HepG2 (cell line): ENCODE measurements around the gene NDOR1. TPM values are rescaled to one million over a fixed set of nuclear protein-coding genes. Genes with fewer than 3 reads are reported as not detected.
A peak's percentile ranks its signal among the peaks of the same experiment; 100 is the strongest.

Source experiments
- ARNT ChIP-seq: fragments of 450-650 bp; IDR thresholded peaks from 2 replicates; pipeline ENCODE4 v1.6.1; 2017
- BORCS8-MEF2B ChIP-seq: sonication (generic); formaldehyde crosslinking; IDR thresholded peaks from 2 replicates; pipeline ENCODE4 v1.8.0; 2022; ENCODE audit warnings: mild to moderate bottlenecking, missing genetic modification reagents
- CBFB ChIP-seq: sonication (generic); formaldehyde crosslinking; IDR thresholded peaks from 2 replicates; pipeline ENCODE4 v1.4.0; 2020; ENCODE audit warnings: missing genetic modification reagents
- CREBL2 ChIP-seq: sonication (generic); formaldehyde crosslinking; IDR thresholded peaks from 2 replicates; pipeline ENCODE4 v1.8.1; 2023; ENCODE audit warnings: missing genetic modification reagents, mild to moderate bottlenecking, borderline replicate concordance
- GLI4 ChIP-seq: sonication (generic); formaldehyde crosslinking; IDR thresholded peaks from 2 replicates; pipeline ENCODE4 v1.5.1; 2020; ENCODE audit warnings: missing genetic modification reagents, mild to moderate bottlenecking, moderate library complexity, borderline replicate concordance
- KDM3A ChIP-seq: IDR thresholded peaks from 2 replicates; pipeline ENCODE4 v1.6.1; 2018; ENCODE audit warnings: low read depth, missing compliant biosample characterization
- MLLT10 ChIP-seq: sonication (generic); formaldehyde crosslinking; IDR thresholded peaks from 2 replicates; pipeline ENCODE4 v1.4.0; 2020; ENCODE audit warnings: missing genetic modification reagents
- MTA3 ChIP-seq: sonication (generic); formaldehyde crosslinking; IDR thresholded peaks from 2 replicates; pipeline ENCODE4 v1.4.0; 2020; ENCODE audit warnings: missing genetic modification reagents
- NFE2 ChIP-seq: sonication (generic); formaldehyde crosslinking; IDR thresholded peaks from 2 replicates; pipeline ENCODE4 v1.4.0; 2020; ENCODE audit warnings: missing genetic modification reagents
- NONO ChIP-seq, 2 experiments: fragments of 450-650 bp in 1 of 2; sonication (generic) in 1 of 2; formaldehyde crosslinking in 1 of 2; IDR thresholded peaks in 1 of 2; conservative IDR thresholded peaks in 1 of 2; 2 replicates each; pipeline versions ENCODE4 v1.6.1 to v1.8.0; 2017 to 2022; ENCODE audit warnings: mild to moderate bottlenecking in 1 of 2, missing genetic modification reagents in 1 of 2, moderate library complexity in 1 of 2
- PPARG ChIP-seq: conservative IDR thresholded peaks from 2 replicates; pipeline ENCODE4 v1.6.1; 2016; ENCODE audit warnings: missing biosample characterization, missing genetic modification reagents
- SIN3B ChIP-seq: fragments of 150-350 bp; IDR thresholded peaks from 2 replicates; pipeline ENCODE4 v1.6.1; 2014; ENCODE audit warnings: low read length
- SNAPC5 ChIP-seq: sonication (generic); formaldehyde crosslinking; IDR thresholded peaks from 2 replicates; pipeline ENCODE4 v1.8.1; 2023; ENCODE audit warnings: mild to moderate bottlenecking, missing genetic modification reagents, borderline replicate concordance
- SNRNP70 ChIP-seq: fragments of 200-400 bp; formaldehyde crosslinking; IDR thresholded peaks from 2 replicates; pipeline ENCODE4 v1.6.1; 2017; ENCODE audit warnings: mild to moderate bottlenecking, low read depth, low read length, moderate library complexity
- STAT5B ChIP-seq: sonication (generic); formaldehyde crosslinking; IDR thresholded peaks from 2 replicates; pipeline ENCODE4 v1.4.0; 2020; ENCODE audit warnings: missing genetic modification reagents
- ZBTB33 ChIP-seq: sonication (generic); formaldehyde crosslinking; IDR thresholded peaks from 2 replicates; pipeline ENCODE4 v1.4.0; 2020; ENCODE audit warnings: missing genetic modification reagents
- ZFP36 ChIP-seq: fragments of 150-350 bp; IDR thresholded peaks from 2 replicates; pipeline ENCODE4 v1.6.1; 2018; ENCODE audit warnings: borderline replicate concordance, low read length, low read depth; ENCODE audit not compliant: partially characterized antibody
- ZFY ChIP-seq: sonication (generic); formaldehyde crosslinking; IDR thresholded peaks from 2 replicates; pipeline ENCODE4 v1.4.0; 2020; ENCODE audit warnings: missing genetic modification reagents
- ZNF136 ChIP-seq: sonication (generic); formaldehyde crosslinking; IDR thresholded peaks from 2 replicates; pipeline ENCODE4 v1.8.1; 2022; ENCODE audit warnings: low read depth, mild to moderate bottlenecking, moderate library complexity, missing genetic modification reagents
- ZNF143 ChIP-seq: sonication (generic); formaldehyde crosslinking; IDR thresholded peaks from 2 replicates; pipeline ENCODE4 v1.4.0; 2020; ENCODE audit warnings: missing genetic modification reagents
- ZNF24 ChIP-seq: fragments of 450-650 bp; IDR thresholded peaks from 2 replicates; pipeline ENCODE4 v1.6.1; 2017; ENCODE audit warnings: antibody characterized with exemption, mild to moderate bottlenecking
- ZNF383 ChIP-seq: sonication (generic); formaldehyde crosslinking; IDR thresholded peaks from 2 replicates; pipeline ENCODE4 v1.4.0; 2020; ENCODE audit warnings: missing genetic modification reagents, mild to moderate bottlenecking, borderline replicate concordance
- ZNF430 ChIP-seq: sonication (generic); formaldehyde crosslinking; IDR thresholded peaks from 2 replicates; pipeline ENCODE4 v1.9.0; 2021; ENCODE audit warnings: mild to moderate bottlenecking, missing genetic modification reagents
- ZNF609 ChIP-seq: sonication (generic); formaldehyde crosslinking; IDR thresholded peaks from 2 replicates; pipeline ENCODE4 v1.4.0; 2020; ENCODE audit warnings: mild to moderate bottlenecking, missing genetic modification reagents, borderline replicate concordance
- ZNF775 ChIP-seq: sonication (generic); formaldehyde crosslinking; IDR thresholded peaks from 2 replicates; pipeline ENCODE4 v1.4.0; 2020; ENCODE audit warnings: missing genetic modification reagents, mild to moderate bottlenecking, moderate library complexity, borderline replicate concordance
- ZSCAN22 ChIP-seq: sonication (generic); formaldehyde crosslinking; IDR thresholded peaks from 2 replicates; pipeline ENCODE4 v1.4.0; 2020; ENCODE audit warnings: mild to moderate bottlenecking, missing genetic modification reagents
- polyA plus RNA-seq, 8 experiments: library from polyadenylated mRNA; depleted of rRNA in 3 of 8; stranded (reverse) in 7 of 8; unstranded in 1 of 8; fragments of >200 nt; fragmentation: Illumina TruSeq in 4 of 8; extraction: Trizol in 4 of 8; gene quantifications; 2 replicates each; pipeline versions ENCODE4 v1.2.1 to v1.2.3, GENCODE V29; 2011 to 2016; ENCODE audit warnings: low read depth in 4 of 8, missing spikeins in 1 of 8, mixed read lengths in 1 of 8; ENCODE audit not compliant: insufficient read depth in 1 of 8
- total RNA-seq, 5 experiments: library from RNA; depleted of rRNA; stranded (reverse); fragments of >200 nt; fragmentation: Illumina TruSeq; extraction: Trizol; gene quantifications; 2 replicates each; pipeline ENCODE4 v1.2.3, GENCODE V29; 2016; ENCODE audit warnings: low read depth in 1 of 5

The NDOR1 gene
- total and polyA plus RNA-seq, 2 of the 13 experiments (the other 11 are each of a cell fraction or from before 2014, with no cell fraction given): 3.6 to 8.7 TPM

- TF ChIP-seq ZNF143 (CRISPR knock-in tag): 0 out of 2 replicates have a peak, but pooled peaks have one; percentile 47
- TF ChIP-seq ZNF609: peak; percentile 63; the same call in 1 of the 2 replicates
- no peak for TF ChIP-seq SNRNP70
- no peak for TF ChIP-seq SNAPC5 (CRISPR knock-in tag)
- TF ChIP-seq CREBL2: no peak
- TF ChIP-seq ZFP36: no peak
- peak; percentile 15; the same call in 1 of the 2 replicates for TF ChIP-seq KDM3A (CRISPR knock-in tag)
- TF ChIP-seq ZNF136: no peak
- no peak; the same call in 1 of the 2 replicates for TF ChIP-seq BORCS8-MEF2B
- no peak for TF ChIP-seq STAT5B (CRISPR knock-in tag)
- no peak for TF ChIP-seq ARNT
- no peak for TF ChIP-seq ZNF430
- no peak for TF ChIP-seq ZFY (CRISPR knock-in tag)
- TF ChIP-seq ZNF383 (CRISPR knock-in tag): no peak
- no peak for TF ChIP-seq NONO (IDR thresholded peaks at IDR 0.05)
- TF ChIP-seq NONO (CRISPR knock-in tag; conservative IDR thresholded peaks at IDR 0.05): peak; percentile 62; the same call in 1 of the 2 replicates
- no peak; the same call in 1 of the 2 replicates for TF ChIP-seq ZBTB33 (CRISPR knock-in tag)
- no peak for TF ChIP-seq ZNF24
- TF ChIP-seq MTA3 (CRISPR knock-in tag): no peak
- TF ChIP-seq SIN3B: no peak
- TF ChIP-seq MLLT10 (CRISPR knock-in tag): no peak
- TF ChIP-seq NFE2 (CRISPR knock-in tag): no peak
- no peak; the same call in 1 of the 2 replicates for TF ChIP-seq CBFB (CRISPR knock-in tag)
- no peak for TF ChIP-seq ZNF775 (CRISPR knock-in tag)
- TF ChIP-seq ZSCAN22 (CRISPR knock-in tag): no peak
- no peak for TF ChIP-seq GLI4 (CRISPR knock-in tag)
- TF ChIP-seq PPARG (CRISPR knock-in tag): 0 out of 2 replicates have a peak, but pooled peaks have one; percentile 32
Observed at GRCh38 chr9:137218754-137219271, 13.3 kb downstream of the NDOR1 start (continued).
